Measurements from ENCODE around the gene ARL13B. TPM values are rescaled to one million over a fixed set of nuclear protein-coding genes. Genes with fewer than 3 reads are reported as not detected.

ARL13B gene
- total and polyA plus RNA-seq, 2 donors (not counting 1 experiment from before 2014, with no cell fraction given) = 8.4 to 10.7 TPM

DNA sequence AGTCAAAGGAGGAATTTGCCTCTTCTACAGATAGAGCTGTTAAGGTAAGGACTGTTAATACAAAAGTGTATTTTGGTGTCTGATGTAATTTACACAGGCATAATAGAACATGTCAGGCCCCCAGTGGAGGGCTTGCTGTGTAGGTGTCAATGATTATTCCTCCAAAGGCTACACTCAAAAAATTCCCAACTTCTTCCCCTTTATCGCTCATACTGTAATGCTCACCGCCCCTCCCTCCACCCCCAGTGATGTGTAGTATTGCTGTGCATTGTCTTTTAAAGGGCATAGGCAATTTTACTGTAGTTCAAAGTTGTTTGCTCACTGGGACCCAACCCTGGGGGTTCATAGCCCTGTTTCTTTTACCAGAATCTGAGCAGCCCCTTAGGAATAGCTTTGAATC is 115.2 kb downstream of the ARL13B start:
- TF ChIP-seq EZH2 (IDR thresholded peaks at IDR 0.05; ENCODE audit: low read length, missing control alignments) = no peak
- TF ChIP-seq, protein P1, sequence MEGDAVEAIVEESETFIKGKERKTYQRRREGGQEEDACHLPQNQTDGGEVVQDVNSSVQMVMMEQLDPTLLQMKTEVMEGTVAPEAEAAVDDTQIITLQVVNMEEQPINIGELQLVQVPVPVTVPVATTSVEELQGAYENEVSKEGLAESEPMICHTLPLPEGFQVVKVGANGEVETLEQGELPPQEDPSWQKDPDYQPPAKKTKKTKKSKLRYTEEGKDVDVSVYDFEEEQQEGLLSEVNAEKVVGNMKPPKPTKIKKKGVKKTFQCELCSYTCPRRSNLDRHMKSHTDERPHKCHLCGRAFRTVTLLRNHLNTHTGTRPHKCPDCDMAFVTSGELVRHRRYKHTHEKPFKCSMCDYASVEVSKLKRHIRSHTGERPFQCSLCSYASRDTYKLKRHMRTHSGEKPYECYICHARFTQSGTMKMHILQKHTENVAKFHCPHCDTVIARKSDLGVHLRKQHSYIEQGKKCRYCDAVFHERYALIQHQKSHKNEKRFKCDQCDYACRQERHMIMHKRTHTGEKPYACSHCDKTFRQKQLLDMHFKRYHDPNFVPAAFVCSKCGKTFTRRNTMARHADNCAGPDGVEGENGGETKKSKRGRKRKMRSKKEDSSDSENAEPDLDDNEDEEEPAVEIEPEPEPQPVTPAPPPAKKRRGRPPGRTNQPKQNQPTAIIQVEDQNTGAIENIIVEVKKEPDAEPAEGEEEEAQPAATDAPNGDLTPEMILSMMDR (conservative IDR thresholded peaks at IDR 0.05 in 1 of 2, IDR thresholded peaks at IDR 0.05 in 1 of 2; ENCODE audit: low read depth in 1 of 2, low read length in 2 of 2) = no peak
- no peaks in the 10 kb centered on the region for H3K9me3 ChIP-seq (ENCODE audit: control insufficient read depth, insufficient read depth, low read depth, low read length)
- H3K36me3 ChIP-seq (ENCODE audit: control insufficient read depth, insufficient read depth, low read length) = peaks cover 2% of the 10 kb centered on the region

DNA sequence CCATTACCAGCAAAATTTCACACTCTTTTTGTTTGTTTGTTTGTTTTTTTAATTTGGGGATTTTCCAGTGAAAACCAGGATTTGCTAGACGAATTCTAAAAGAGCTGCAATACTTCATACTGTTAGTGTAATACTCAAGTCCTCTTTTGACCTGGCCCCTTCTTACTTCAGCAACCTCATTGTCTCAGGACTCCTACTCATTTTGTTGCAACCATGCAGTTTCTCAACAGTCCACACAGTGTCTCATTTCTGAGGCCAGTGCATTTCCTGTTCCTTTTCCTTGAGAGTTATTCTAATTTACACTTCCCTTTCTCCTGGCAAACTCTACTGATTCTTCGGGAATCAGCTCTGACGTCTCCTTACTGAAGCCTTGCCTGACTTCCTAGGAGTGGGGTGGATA is 118.5 kb downstream of the ARL13B start:
- H3K4me2 ChIP-seq (ENCODE audit: extremely low read depth, insufficient read depth, low read length) = no peak overlapping the region
- H3K79me2 ChIP-seq (ENCODE audit: control insufficient read depth, insufficient read depth, low read length) = no peaks in the 10 kb centered on the region
- H3K27ac ChIP-seq (ENCODE audit: insufficient read depth, low read length) = no peak overlapping the region
- TF ChIP-seq EZH2 (IDR thresholded peaks at IDR 0.05; ENCODE audit: low read length, missing control alignments) = no peak
- H3K9me3 ChIP-seq (ENCODE audit: control insufficient read depth, insufficient read depth, low read depth, low read length) = no peaks in the 10 kb centered on the region
- DNase-seq (ENCODE audit: low read depth in 2 of 2) = no peak
- no peak overlapping the region for H3K4me3 ChIP-seq (replicated peaks in 1 of 4; ENCODE audit: control extremely low read depth in 1 of 4, insufficient read depth in 1 of 4, low read depth in 3 of 4, low read length in 4 of 4)
- no peak overlapping the region for H3K9ac ChIP-seq (ENCODE audit: insufficient read depth, low read length)
- no peaks in the 10 kb centered on the region for H4K20me1 ChIP-seq (ENCODE audit: control insufficient read depth, extremely low read depth, insufficient read depth, low read length)
- no peak overlapping the region for H2AFZ ChIP-seq (ENCODE audit: low read length)
- no peaks in the 10 kb centered on the region for H3K4me1 ChIP-seq (ENCODE audit: control insufficient read depth, extremely low read depth, insufficient read depth, low read length)
- no peaks in the 10 kb centered on the region for H3K27me3 ChIP-seq (ENCODE audit: control insufficient read depth, insufficient read depth, low read length)
- peaks cover 2% of the 10 kb centered on the region for H3K36me3 ChIP-seq (ENCODE audit: control insufficient read depth, insufficient read depth, low read length)

More for the DNA sequence above, 115.2 kb downstream of the ARL13B start:
- Histone ChIP-seq H3K79me2 (ENCODE audit: control insufficient read depth, insufficient read depth, low read length) (no peaks in the 10 kb centered on the region), H2AFZ (ENCODE audit: low read length) (no peak overlapping the region), H3K4me3 (replicated peaks in 1 of 4; ENCODE audit: control extremely low read depth in 1 of 4, insufficient read depth in 1 of 4, low read depth in 3 of 4, low read length in 4 of 4) (no peak overlapping the region), H4K20me1 (ENCODE audit: control insufficient read depth, extremely low read depth, insufficient read depth, low read length) (no peaks in the 10 kb centered on the region), H3K4me1 (ENCODE audit: control insufficient read depth, extremely low read depth, insufficient read depth, low read length) (no peaks in the 10 kb centered on the region), H3K27me3 (ENCODE audit: control insufficient read depth, insufficient read depth, low read length) (no peaks in the 10 kb centered on the region), H3K9ac (ENCODE audit: insufficient read depth, low read length) (no peak overlapping the region), H3K27ac (ENCODE audit: insufficient read depth, low read length) (no peak overlapping the region), H3K4me2 (ENCODE audit: extremely low read depth, insufficient read depth, low read length) (no peak overlapping the region)
- DNase-seq (ENCODE audit: low read depth in 2 of 2) = no peak

DNA sequence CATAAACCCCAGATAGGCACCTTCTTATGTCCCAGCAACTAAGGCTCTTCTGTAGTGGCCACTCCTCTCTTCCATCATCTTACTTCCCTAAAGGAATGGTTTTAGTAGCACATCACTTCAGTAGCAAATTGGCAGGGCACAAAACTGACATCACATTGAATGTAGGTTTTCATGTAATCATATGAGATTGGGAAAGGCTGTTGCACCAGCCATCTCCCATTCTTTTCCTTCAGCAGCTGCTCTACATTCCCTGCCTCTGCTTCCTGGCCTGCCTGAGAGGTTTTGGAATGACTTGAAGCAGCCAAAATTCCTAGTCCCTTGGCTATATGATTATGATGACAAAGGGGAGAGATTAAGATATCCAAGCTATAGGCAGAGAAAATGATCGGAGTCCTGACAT is 119.4 kb downstream of the ARL13B start:
- Histone ChIP-seq H3K27ac (ENCODE audit: insufficient read depth, low read length) (no peak overlapping the region), H3K4me3 (replicated peaks in 1 of 4; ENCODE audit: control extremely low read depth in 1 of 4, insufficient read depth in 1 of 4, low read depth in 3 of 4, low read length in 4 of 4) (no peak overlapping the region), H2AFZ (ENCODE audit: low read length) (no peak overlapping the region), H3K4me1 (ENCODE audit: control insufficient read depth, extremely low read depth, insufficient read depth, low read length) (no peaks in the 10 kb centered on the region), H3K4me2 (ENCODE audit: extremely low read depth, insufficient read depth, low read length) (no peak overlapping the region), H3K27me3 (ENCODE audit: control insufficient read depth, insufficient read depth, low read length) (no peaks in the 10 kb centered on the region), H3K9ac (ENCODE audit: insufficient read depth, low read length) (no peak overlapping the region), H3K9me3 (ENCODE audit: control insufficient read depth, insufficient read depth, low read depth, low read length) (no peaks in the 10 kb centered on the region), H3K79me2 (ENCODE audit: control insufficient read depth, insufficient read depth, low read length) (no peaks in the 10 kb centered on the region), H3K36me3 (ENCODE audit: control insufficient read depth, insufficient read depth, low read length) (peaks cover 2% of the 10 kb centered on the region), H4K20me1 (ENCODE audit: control insufficient read depth, extremely low read depth, insufficient read depth, low read length) (no peaks in the 10 kb centered on the region)
- TF ChIP-seq, protein P1 (conservative IDR thresholded peaks at IDR 0.05 in 1 of 2, IDR thresholded peaks at IDR 0.05 in 1 of 2; ENCODE audit: low read depth in 1 of 2, low read length in 2 of 2) = no peak
- no peak for TF ChIP-seq EZH2 (IDR thresholded peaks at IDR 0.05; ENCODE audit: low read length, missing control alignments)
- no peak for DNase-seq (ENCODE audit: low read depth in 2 of 2)

Measured in fibroblast of lung (primary cell).